ENCODE data around the gene DOCK8. TPM values are rescaled to one million over a fixed set of nuclear protein-coding genes. Genes with fewer than 3 reads are reported as not detected.

The DOCK8 gene
- total RNA-seq, 1 donor from 2014 or later = 8.3 TPM

GRCh38 chr9:456365-456764 lies 241.7 kb downstream of the DOCK8 start:
- Mint-ChIP-seq H3K9me3 (ENCODE audit: unreplicated experiment) (no peaks in the 10 kb centered on the region), H3K27ac (ENCODE audit: unreplicated experiment) (no peak overlapping the region), H3K27me3 (ENCODE audit: unreplicated experiment) (peaks cover 2% of the 10 kb centered on the region), H3K4me1 (ENCODE audit: unreplicated experiment) (no peaks in the 10 kb centered on the region), H3K4me3 (ENCODE audit: unreplicated experiment) (no peak overlapping the region), H3K36me3 (ENCODE audit: low read depth, unreplicated experiment) (no peaks in the 10 kb centered on the region)
- no peak for TF ChIP-seq CTCF (IDR thresholded peaks at IDR 0.05; ENCODE audit: unreplicated experiment)
- DNase-seq (ENCODE audit: low spot score) = no peak

- Mint-ChIP-seq H3K4me1 (ENCODE audit: unreplicated experiment) (no peaks in the 10 kb centered on the region), H3K4me3 (ENCODE audit: unreplicated experiment) (no peak overlapping the region), H3K27me3 (ENCODE audit: unreplicated experiment) (peaks cover 2% of the 10 kb centered on the region), H3K36me3 (ENCODE audit: low read depth, unreplicated experiment) (no peaks in the 10 kb centered on the region), H3K27ac (ENCODE audit: unreplicated experiment) (no peak overlapping the region), H3K9me3 (ENCODE audit: unreplicated experiment) (no peaks in the 10 kb centered on the region)
- no peak for DNase-seq (ENCODE audit: low spot score)
- TF ChIP-seq CTCF (IDR thresholded peaks at IDR 0.05; ENCODE audit: unreplicated experiment) = no peak
Measured at GRCh38 chr9:458590-458989, 243.9 kb downstream of the DOCK8 start.

- Mint-ChIP-seq H3K4me1 (ENCODE audit: unreplicated experiment) (no peaks in the 10 kb centered on the region), H3K9me3 (ENCODE audit: unreplicated experiment) (no peaks in the 10 kb centered on the region), H3K36me3 (ENCODE audit: low read depth, unreplicated experiment) (no peaks in the 10 kb centered on the region), H3K27me3 (ENCODE audit: unreplicated experiment) (peaks cover 2% of the 10 kb centered on the region), H3K27ac (ENCODE audit: unreplicated experiment) (no peak overlapping the region), H3K4me3 (ENCODE audit: unreplicated experiment) (no peak overlapping the region)
- DNase-seq (ENCODE audit: low spot score) = no peak
- TF ChIP-seq CTCF (IDR thresholded peaks at IDR 0.05; ENCODE audit: unreplicated experiment) = no peak
Measured at GRCh38 chr9:459491-460444, 245.1 kb downstream of the DOCK8 start.

GRCh38 chr9:462121-462520 lies 247.5 kb downstream of the DOCK8 start:
- no peaks in the 10 kb centered on the region for H3K9me3 Mint-ChIP-seq (ENCODE audit: unreplicated experiment)
- DNase-seq (ENCODE audit: low spot score) = no peak
- H3K4me3 Mint-ChIP-seq (ENCODE audit: unreplicated experiment) = no peak overlapping the region
- H3K36me3 Mint-ChIP-seq (ENCODE audit: low read depth, unreplicated experiment) = no peaks in the 10 kb centered on the region
- peaks cover 2% of the 10 kb centered on the region for H3K27me3 Mint-ChIP-seq (ENCODE audit: unreplicated experiment)
- no peak overlapping the region for H3K27ac Mint-ChIP-seq (ENCODE audit: unreplicated experiment)
- no peak for TF ChIP-seq CTCF (IDR thresholded peaks at IDR 0.05; ENCODE audit: unreplicated experiment)
- no peaks in the 10 kb centered on the region for H3K4me1 Mint-ChIP-seq (ENCODE audit: unreplicated experiment)

- H3K36me3 Mint-ChIP-seq (ENCODE audit: low read depth, unreplicated experiment) = no peaks in the 10 kb centered on the region
- H3K27me3 Mint-ChIP-seq (ENCODE audit: unreplicated experiment) = peaks cover 2% of the 10 kb centered on the region
- no peak for DNase-seq (ENCODE audit: low spot score)
- H3K27ac Mint-ChIP-seq (ENCODE audit: unreplicated experiment) = no peak overlapping the region
- no peak for TF ChIP-seq CTCF (IDR thresholded peaks at IDR 0.05; ENCODE audit: unreplicated experiment)
- H3K4me1 Mint-ChIP-seq (ENCODE audit: unreplicated experiment) = no peaks in the 10 kb centered on the region
- H3K9me3 Mint-ChIP-seq (ENCODE audit: unreplicated experiment) = no peaks in the 10 kb centered on the region
- H3K4me3 Mint-ChIP-seq (ENCODE audit: unreplicated experiment) = no peak overlapping the region
Measured at GRCh38 chr9:462606-463005, 247.9 kb downstream of the DOCK8 start.

Data from endothelial cell (in vitro differentiated cells).